HG03565 (cell line): ENCODE data around the gene GRB7.
A peak's percentile ranks its signal among the peaks of the same experiment; 100 is the strongest.

Experiments
- ATAC-seq: cut with Tn5 transposase; IDR thresholded peaks from one replicate; pipeline ENCODE4 v1.9.1; 2021; ENCODE audit warnings: mild to moderate bottlenecking, moderate library complexity; ENCODE audit not compliant: unreplicated experiment

GRB7 gene

GRCh38 chr17:39765766-39766165 is 28.0 kb downstream of the GRB7 start:
- ATAC-seq = no peak

DNA sequence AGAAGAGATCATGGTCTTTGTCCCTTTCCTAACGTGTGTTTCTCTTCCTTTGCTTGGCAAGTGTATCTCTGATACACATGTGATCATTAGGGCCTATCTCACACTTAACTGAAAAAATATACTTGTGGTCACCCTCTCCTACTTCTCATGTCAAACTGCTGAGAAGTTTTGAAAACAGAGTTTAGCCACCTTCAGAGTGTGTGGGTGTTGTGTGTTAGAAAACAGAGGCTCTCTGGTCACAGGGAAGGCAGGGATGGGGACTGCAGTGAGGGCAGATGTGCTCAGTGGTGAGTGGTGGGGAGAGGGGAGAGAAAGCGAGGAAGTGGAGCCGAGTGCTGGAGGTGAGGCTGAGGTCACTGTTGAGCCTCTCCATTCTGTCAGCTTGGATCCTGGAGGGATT is 29.4 kb downstream of the GRB7 start:
- ATAC-seq = no peak

DNA sequence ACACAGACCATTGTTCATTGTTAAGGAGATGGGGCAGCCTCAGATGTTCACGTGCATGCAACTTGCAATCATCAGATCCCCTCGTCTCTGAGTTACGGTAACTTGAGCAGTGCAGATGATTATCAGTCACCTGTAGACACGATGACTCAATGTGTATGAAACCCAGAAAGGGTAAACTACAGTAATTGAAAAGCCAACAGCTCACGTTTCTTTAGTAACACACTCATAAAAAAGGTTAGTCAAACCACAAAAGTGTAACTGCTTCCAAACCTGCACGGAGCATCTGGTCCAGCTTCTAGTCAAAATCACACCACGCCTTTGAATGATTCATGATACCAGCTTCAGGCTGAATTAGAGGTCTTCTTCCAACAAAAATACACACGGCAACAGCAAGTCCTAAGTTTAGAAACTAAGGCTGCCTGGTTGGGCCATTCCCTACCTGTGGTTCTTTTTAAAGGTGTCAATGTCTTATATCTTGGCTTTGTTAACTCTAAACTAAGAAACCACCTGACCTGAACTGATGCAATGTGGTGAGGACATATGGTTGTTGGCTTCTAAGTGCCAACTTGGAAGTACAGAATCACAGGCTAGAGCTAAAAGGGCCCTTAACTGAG is 32.3 kb downstream of the GRB7 start:
- peak; percentile 43 for ATAC-seq

- no peak for ATAC-seq
Measured at GRCh38 chr17:39772415-39772814, 34.7 kb downstream of the GRB7 start.

DNA sequence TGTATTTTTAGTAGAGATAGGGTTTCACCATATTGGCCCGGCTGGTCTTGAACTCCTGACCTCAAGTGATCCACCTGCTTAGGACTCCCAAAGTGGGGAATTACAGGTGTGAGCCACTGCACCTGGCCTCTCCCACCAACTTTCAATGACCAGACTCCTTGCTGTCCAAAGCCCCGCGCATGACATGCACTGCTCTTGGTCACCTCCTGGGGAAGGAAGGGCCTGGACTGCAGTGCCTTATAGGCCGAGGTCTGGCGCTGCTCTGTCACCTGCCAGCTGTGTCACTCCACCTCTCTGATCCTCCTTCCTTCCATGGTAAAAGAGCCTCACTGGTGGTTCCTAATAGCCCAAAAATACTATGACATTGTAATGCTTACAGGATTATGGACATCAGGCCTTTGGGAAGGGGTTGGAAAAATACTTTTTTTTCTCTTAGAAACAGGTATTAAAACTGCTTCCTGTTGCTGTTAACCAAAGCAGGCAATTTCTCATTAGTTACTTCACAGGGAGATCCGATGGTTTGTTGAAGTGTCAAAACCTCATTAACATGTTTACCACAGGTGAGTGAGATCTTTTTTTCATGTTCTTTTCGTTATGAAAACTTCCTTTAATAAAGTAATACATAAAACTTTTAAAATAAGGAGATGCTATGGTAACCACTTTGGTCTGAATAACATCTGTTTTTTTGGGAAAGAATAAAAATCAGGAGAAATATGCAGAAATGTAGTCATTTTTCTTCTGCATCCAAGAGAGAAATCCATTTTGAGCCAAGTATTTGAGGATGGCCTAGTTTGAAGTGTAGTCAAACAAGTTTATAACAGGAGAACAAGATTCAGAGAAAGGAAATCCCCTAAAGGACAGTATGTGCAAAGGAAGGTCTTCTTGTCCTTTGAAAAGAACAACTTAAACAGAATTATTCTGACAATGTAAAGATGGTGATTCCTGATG is 35.5 kb downstream of the GRB7 start:
- no peak for ATAC-seq

GRCh38 chr17:39774047-39774446 is 36.3 kb downstream of the GRB7 start:
- ATAC-seq = no peak

DNA sequence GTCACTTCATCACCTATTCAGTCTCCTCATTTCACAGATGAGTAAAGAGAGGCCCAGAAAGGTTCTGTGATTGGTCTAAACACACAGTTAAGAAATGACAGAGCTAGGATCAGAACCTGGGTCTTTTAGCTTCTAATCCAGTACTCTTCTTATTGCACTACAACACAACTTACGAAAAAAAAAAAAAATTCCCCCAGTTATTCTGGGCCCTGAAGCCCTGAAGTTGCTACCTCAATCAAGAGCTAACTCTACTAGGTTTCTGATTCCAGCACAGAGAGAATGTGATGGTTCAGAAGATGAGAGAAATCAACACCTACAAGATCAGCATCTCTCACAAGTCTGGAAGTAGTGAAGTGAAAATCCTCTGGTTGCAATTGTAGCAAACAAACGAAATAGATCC is 37.3 kb downstream of the GRB7 start:
- ATAC-seq = no peak

DNA sequence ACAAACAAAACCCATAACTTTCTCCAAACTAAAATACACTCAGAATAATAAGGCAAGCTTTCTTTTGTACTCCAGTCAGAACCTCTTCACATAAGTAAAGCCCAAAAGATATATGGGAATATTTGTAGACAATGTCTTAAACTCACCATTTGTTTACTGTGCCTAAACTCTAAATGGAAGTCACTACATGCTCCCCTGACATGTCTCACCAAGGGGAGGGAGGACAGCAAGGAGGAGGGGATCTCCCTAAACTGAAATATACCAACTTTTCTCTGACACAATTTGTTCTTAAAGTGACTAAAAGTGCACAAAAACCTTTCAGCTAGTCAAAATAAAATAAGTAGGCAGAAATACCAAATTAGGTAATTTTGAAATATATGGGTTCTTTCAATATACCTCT is 38.5 kb downstream of the GRB7 start:
- no peak for ATAC-seq

DNA sequence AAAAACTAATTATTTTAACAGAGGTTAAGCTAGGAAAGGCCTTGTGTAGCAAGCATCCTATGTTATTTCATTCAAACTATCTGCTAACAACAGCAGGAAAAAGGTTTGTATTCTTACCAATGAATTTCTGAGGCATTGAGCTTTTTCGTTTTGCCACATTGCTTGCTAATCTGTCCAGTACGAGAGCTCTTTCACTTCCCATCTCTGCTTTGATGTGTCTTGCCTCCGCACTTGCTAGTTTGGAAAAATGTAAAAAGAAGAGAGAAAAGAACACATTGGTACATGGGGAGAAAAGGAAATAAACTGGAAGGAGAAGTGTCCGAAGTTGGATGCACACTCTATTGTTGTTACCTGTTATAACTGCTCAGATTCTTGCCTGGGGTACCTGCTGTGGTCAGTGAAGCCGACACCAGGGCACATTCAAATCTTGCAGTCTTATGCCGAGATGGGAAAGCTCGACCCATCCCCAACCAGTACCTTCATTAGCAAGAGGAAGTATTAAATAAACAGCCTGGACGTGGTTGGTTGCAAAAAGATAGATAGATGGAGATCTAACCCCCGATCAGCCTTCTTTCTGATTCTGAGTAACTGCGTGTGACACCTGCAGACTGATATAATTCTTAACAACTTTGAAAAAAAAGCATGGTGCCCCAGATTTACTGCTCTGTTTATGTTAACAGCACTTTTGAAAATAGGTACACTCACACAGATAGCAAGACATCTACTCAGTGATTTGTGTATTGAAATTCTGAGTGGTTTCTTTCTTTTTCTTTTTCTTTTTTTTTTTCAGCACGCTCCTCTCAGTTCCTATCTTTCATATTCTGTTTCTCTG is 40.0 kb downstream of the GRB7 start:
- peak; percentile 40 for ATAC-seq

DNA sequence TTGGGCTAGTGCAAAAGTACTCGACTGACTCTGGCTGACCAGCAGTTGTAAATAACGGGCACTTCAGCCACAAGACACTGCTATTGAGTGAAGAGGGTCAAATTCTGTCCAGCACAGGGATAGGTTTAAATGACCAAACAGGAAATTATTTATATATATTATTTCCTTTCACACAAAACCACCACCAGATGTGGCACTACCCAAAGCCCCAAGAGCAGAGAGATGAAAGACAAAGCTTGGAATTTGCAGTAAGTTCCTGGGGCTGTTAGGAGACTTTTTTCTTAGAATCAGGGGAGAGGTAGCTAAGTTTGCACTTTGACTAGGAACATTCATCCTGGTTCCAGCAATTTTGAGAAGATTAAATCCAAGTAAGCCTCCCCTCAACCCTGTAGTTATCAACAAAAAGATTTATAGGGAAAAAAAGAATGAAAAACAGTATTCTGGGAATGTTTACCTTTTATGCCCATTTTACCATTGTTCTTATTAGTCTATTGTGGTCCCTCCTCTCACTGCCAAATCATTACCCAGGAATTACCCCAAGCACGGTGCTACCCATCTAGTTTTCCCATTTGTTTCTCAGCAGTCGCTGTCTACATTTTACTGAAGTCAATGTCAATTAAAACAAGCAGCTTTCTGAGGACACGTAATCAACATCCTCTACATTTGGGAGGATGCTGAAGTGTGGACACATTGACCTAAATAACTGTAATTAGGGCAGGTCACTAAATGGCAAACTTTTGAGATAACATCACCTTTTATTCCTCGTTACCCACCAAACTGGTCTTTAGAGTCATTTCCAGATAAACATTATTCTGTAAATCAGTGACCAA is 43.5 kb downstream of the GRB7 start:
- no peak for ATAC-seq

GRCh38 chr17:39781861-39782213 is 44.1 kb downstream of the GRB7 start:
- ATAC-seq = no peak

- no peak for ATAC-seq
Measured at GRCh38 chr17:39782481-39782880, 44.7 kb downstream of the GRB7 start.

GRCh38 chr17:39782980-39783379 is 45.2 kb downstream of the GRB7 start:
- no peak for ATAC-seq

- ATAC-seq = no peak
Measured at GRCh38 chr17:39787041-39787440, 49.3 kb downstream of the GRB7 start.

DNA sequence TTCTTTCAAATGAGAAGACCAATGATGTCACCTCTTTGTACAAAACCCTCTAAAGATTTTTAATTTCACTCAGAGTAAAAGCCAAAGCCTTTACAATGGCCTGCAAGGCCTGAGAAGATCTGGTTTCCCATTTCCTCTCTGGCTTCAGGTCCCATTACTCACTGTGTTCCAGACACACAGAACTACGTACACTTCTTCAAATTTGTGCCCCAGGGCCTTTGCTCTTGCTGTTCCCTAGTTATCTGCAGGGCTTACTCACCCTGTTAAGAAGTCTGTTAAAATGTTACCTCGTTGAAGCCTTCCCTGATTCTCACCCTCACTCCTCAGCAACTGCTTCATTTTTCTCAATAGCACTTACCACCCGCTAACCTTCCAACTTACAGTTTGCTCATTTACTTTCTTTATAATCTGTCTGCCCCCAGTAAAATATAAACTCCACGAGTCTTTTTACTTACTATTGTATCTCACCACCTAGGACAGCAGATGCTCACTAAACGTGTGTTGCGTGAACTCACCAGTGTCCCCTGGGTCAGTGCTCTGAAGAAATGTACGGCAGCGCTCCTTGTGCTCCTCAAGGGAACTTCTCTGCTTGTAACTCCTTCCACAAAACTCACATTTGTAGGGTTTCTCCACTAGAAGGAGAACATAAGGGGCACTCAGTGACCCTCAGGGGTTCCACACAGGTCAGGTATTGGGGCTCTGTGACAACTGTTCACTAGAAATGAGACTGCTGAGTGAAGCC is 50.2 kb downstream of the GRB7 start:
- ATAC-seq = no peak

DNA sequence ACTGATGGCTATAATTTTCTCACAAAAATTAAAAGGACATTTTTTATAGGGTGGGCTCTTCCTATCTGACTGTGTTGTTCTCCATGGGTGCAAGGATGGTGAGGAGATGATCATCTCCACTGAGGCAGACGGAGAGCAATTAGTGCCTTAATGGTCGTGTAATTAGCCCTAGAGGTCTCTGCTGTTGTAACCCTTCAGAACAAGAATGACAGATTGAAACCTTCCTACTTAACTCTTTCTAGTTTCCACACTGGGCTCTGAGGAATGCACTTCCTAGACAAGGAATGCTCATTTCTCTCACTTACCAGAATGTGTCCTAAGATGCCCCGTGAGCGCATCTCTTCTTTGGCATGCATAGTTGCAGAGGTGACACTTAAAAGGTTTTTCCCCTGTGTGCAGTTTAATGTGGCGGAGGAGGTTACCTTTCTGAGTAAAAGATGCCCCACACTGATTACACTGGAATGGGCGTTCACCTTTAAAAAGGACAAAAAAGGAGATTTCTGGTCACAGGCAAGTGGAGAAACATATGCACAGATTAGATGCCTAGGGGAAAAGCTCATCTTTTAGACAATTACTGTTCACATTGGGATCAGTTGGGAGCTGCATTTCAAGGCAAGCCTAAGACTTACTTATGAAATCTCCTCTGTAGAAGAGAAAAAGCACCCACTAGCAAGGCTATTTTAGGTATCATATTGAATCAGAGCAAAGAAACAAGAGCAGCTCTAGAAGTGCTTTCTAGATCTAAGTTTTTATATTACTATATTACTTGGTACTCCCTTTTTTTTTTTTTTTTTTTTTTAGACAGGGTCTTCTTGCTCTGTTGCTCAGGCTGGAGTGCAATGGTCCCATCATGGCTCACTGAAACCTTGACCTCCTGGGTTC is 53.6 kb downstream of the GRB7 start:
- no peak for ATAC-seq

GRCh38 chr17:39792526-39793221 is 54.9 kb downstream of the GRB7 start:
- no peak for ATAC-seq

DNA sequence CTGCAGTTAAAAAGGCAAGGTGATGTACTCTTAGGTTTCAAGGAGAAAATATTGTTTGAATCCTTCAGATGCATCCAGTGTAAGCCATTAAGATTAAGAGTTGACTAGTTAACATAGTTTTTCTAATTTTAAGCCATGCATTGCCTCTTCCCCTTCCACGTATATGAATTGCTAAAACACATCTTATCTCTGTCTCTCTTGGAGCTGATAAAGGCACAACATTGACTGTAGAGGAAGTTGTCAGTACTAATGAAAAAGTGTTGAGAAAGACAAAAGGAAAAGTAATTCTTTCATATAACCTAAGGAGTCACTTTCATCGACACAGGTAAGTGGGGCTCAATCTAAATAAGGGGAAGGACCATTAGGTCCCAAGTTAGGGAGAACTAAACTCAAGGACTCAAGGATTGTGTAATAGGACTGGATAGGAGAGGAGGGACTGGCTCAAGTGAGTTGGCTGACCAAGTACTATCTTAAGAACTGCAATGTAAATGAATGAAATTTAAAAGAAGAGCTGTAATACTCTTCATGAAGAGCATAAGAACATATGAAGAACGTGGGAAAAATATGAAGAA is 55.6 kb downstream of the GRB7 start:
- ATAC-seq = no peak
